Hepatocyte (in vitro differentiated cells): ENCODE data around the gene SMIM31. TPM values are rescaled to one million over a fixed set of nuclear protein-coding genes. Genes with fewer than 3 reads are reported as not detected.

Experiments
- DNase-seq: peaks from one replicate; pipeline ENCODE4 v3.0.0-alpha.2; 2016; ENCODE audit warnings: low spot score
- H2AFZ ChIP-seq: fragments of 200-600 bp; sonication (generic); 2 replicates; pipeline ENCODE4 v1.6.0; 2016; ENCODE audit warnings: antibody characterized with exemption, mild to moderate bottlenecking
- H3K27ac ChIP-seq: fragments of 200-600 bp; sonication (generic); 2 replicates; pipeline ENCODE4 v1.5.1; 2016; ENCODE audit warnings: mild to moderate bottlenecking
- H3K27me3 ChIP-seq: fragments of 200-600 bp; sonication (generic); 2 replicates; pipeline ENCODE4 v1.6.1; 2016
- H3K36me3 ChIP-seq: fragments of 200-600 bp; sonication (generic); replicated peaks from 2 replicates; pipeline ENCODE4 v1.5.1; 2016; ENCODE audit warnings: low read depth; ENCODE audit not compliant: insufficient read depth
- H3K4me1 ChIP-seq: fragments of 200-600 bp; sonication (generic); 2 replicates; pipeline ENCODE4 v1.5.1; 2016; ENCODE audit warnings: mild to moderate bottlenecking, moderate library complexity; ENCODE audit not compliant: insufficient read depth
- H3K4me2 ChIP-seq: fragments of 200-600 bp; sonication (generic); 2 replicates; pipeline ENCODE4 v1.6.0; 2016
- H3K4me3 ChIP-seq: fragments of 200-600 bp; sonication (generic); 2 replicates; pipeline ENCODE4 v1.5.1; 2016; ENCODE audit warnings: mild to moderate bottlenecking
- H3K79me2 ChIP-seq: fragments of 200-600 bp; sonication (generic); 2 replicates; pipeline ENCODE4 v1.6.0; 2017; ENCODE audit warnings: mild to moderate bottlenecking
- H3K9me2 ChIP-seq: fragments of 200-600 bp; sonication (generic); replicated peaks from 2 replicates; pipeline ENCODE4 v1.6.0; 2017; ENCODE audit warnings: mild to moderate bottlenecking; ENCODE audit not compliant: insufficient read depth
- H3K9me3 ChIP-seq: fragments of 200-600 bp; sonication (generic); 2 replicates; pipeline ENCODE4 v1.5.1; 2016; ENCODE audit warnings: low read depth, mild to moderate bottlenecking
- H4K20me1 ChIP-seq: fragments of 200-600 bp; sonication (generic); 2 replicates; pipeline ENCODE4 v1.6.0; 2016; ENCODE audit warnings: mild to moderate bottlenecking; ENCODE audit not compliant: insufficient read depth, poor library complexity, severe bottlenecking
- CTCF ChIP-seq: fragments of 200-600 bp; sonication (generic); IDR thresholded peaks from 2 replicates; pipeline ENCODE4 v1.5.1; 2016; ENCODE audit warnings: antibody characterized with exemption, mild to moderate bottlenecking; ENCODE audit not compliant: poor library complexity
- EZH2 ChIP-seq: fragments of 200-600 bp; sonication (generic); IDR thresholded peaks from 2 replicates; pipeline ENCODE4 v1.6.1; 2016; ENCODE audit warnings: antibody characterized with exemption, mild to moderate bottlenecking, borderline replicate concordance
- EZH2phosphoT487 ChIP-seq: fragments of 200-600 bp; sonication (generic); IDR thresholded peaks from one replicate; pipeline ENCODE4 v1.6.1; 2018; ENCODE audit warnings: antibody characterized with exemption, mild to moderate bottlenecking, low read depth, moderate library complexity; ENCODE audit not compliant: unreplicated experiment, severe bottlenecking
- WGBS: methylation state at CpG from one replicate; pipeline ENCODE4 v1.1.6; 2016; ENCODE audit warnings: low lambda C conversion rate; ENCODE audit errors: missing lambda C conversion rate; 5-methylcytosine and 5-hydroxymethylcytosine counted together
- polyA plus RNA-seq: library from polyadenylated mRNA; unstranded; fragments of >200 nt; fragmentation: Nextera tagmentation; extraction: Ambion mirVana; gene quantifications from 2 replicates; pipeline ENCODE4 v1.2.1, GENCODE V29; 2016
- total RNA-seq: library from RNA; depleted of rRNA; stranded (reverse); fragments of >200 nt; gene quantifications from 2 replicates; pipeline ENCODE4 v1.2.3, GENCODE V29; 2014

SMIM31 gene
- total and polyA plus RNA-seq, 2 experiments from 2014 or later: 0.43 to 0.51 TPM

- H3K4me1 ChIP-seq: no peaks in the 10 kb centered on the region
- H4K20me1 ChIP-seq: no peaks in the 10 kb centered on the region
- WGBS: 77% methylated on average over 6 of the region's 6 CpGs
- DNase-seq: no peak
- H3K4me2 ChIP-seq: no peak overlapping the region
- no peaks in the 10 kb centered on the region for H3K9me2 ChIP-seq
- no peaks in the 10 kb centered on the region for H3K79me2 ChIP-seq
- TF ChIP-seq EZH2 (no peak), EZH2phosphoT487 (no peak)
- H2AFZ ChIP-seq: no peak overlapping the region
- no peaks in the 10 kb centered on the region for H3K27me3 ChIP-seq
- H3K4me3 ChIP-seq: no peak overlapping the region
- no peaks in the 10 kb centered on the region for H3K9me3 ChIP-seq
- H3K27ac ChIP-seq: no peak overlapping the region
- H3K36me3 ChIP-seq: no peaks in the 10 kb centered on the region
Observed at GRCh38 chr4:164783976-164784375, 30.0 kb downstream of the SMIM31 start.

- WGBS: 36% methylated on average over 1 of the region's 1 CpG
- Histone ChIP-seq H3K36me3 (no peaks in the 10 kb centered on the region), H3K9me3 (no peaks in the 10 kb centered on the region), H3K27me3 (no peaks in the 10 kb centered on the region), H3K4me3 (no peak overlapping the region), H3K27ac (peak overlapping the region; percentile 13), H3K79me2 (no peaks in the 10 kb centered on the region), H2AFZ (peak overlapping the region; percentile 17), H3K4me1 (peaks cover 9% of the 10 kb centered on the region), H3K9me2 (no peaks in the 10 kb centered on the region), H4K20me1 (no peaks in the 10 kb centered on the region), H3K4me2 (no peak overlapping the region)
- no peak for DNase-seq
- TF ChIP-seq CTCF (no peak), EZH2 (no peak), EZH2phosphoT487 (no peak)
Observed at GRCh38 chr4:164789047-164789446, 35.1 kb downstream of the SMIM31 start.

DNA sequence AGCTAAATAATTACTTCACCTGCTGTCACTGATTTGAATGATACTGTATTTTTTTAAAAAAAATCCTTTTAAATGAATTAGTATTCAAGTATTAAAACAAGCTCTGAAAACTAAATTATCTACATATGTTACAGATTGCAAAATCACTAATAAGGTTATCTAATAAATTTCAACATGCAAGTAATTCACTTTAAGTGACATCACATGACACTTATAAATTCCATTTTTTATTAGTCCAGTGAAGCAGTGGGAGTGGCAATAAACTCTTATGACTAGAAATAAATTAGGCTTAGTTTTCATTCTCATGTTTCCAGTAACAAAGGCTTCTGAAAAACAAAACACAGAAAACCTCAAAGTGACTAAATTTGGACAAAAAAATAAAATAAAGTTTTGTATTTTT is 36.3 kb downstream of the SMIM31 start:
- DNase-seq: no peak
- H3K27ac ChIP-seq: peak overlapping the region; percentile 13
- no peaks in the 10 kb centered on the region for H3K79me2 ChIP-seq
- H3K9me3 ChIP-seq: no peaks in the 10 kb centered on the region
- H3K9me2 ChIP-seq: no peaks in the 10 kb centered on the region
- peaks cover 9% of the 10 kb centered on the region for H3K4me1 ChIP-seq
- TF ChIP-seq EZH2 (no peak), EZH2phosphoT487 (no peak), CTCF (no peak)
- H2AFZ ChIP-seq: no peak overlapping the region
- no peaks in the 10 kb centered on the region for H4K20me1 ChIP-seq
- H3K36me3 ChIP-seq: no peaks in the 10 kb centered on the region
- H3K4me2 ChIP-seq: no peak overlapping the region
- H3K4me3 ChIP-seq: no peak overlapping the region
- no peaks in the 10 kb centered on the region for H3K27me3 ChIP-seq

DNA sequence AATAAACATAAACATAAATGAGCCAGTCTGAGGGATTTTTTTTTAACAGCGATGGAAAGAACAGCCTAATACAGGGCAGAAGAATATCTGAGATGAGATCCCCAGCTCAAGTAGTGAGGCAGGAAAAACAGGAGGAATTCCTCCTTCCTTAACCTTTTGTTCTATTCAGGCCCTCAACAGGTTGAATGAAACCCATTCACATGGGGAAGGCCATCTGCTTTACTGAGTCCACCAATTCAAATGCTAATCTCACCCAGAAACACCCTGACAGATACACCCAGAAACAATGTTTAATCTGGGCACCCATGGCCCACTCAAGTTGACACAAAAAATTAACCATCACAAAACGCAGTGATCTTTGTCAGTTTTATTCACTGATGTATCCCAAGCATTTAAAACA is 45.5 kb downstream of the SMIM31 start:
- H3K9me3 ChIP-seq: no peaks in the 10 kb centered on the region
- DNase-seq: no peak
- no peaks in the 10 kb centered on the region for H3K9me2 ChIP-seq
- no peak overlapping the region for H3K4me3 ChIP-seq
- H2AFZ ChIP-seq: no peak overlapping the region
- no peak for TF ChIP-seq CTCF
- TF ChIP-seq EZH2phosphoT487: no peak
- TF ChIP-seq EZH2: no peak
- H3K79me2 ChIP-seq: no peaks in the 10 kb centered on the region
- H3K4me1 ChIP-seq: no peaks in the 10 kb centered on the region
- H4K20me1 ChIP-seq: no peaks in the 10 kb centered on the region
- H3K36me3 ChIP-seq: no peaks in the 10 kb centered on the region
- H3K27ac ChIP-seq: no peak overlapping the region
- H3K27me3 ChIP-seq: no peaks in the 10 kb centered on the region
- H3K4me2 ChIP-seq: no peak overlapping the region
- 62% methylated on average over 2 of the region's 2 CpGs for WGBS
